GM19395 (cell line): ENCODE results near the gene DDX59.
A peak's percentile ranks its signal among the peaks of the same experiment; 100 is the strongest.

Experiments
- ATAC-seq: cut with Tn5 transposase; IDR thresholded peaks from one replicate; pipeline ENCODE4 v1.9.1; 2021; ENCODE audit warnings: mild to moderate bottlenecking, moderate library complexity; ENCODE audit not compliant: unreplicated experiment

DDX59 gene

DNA sequence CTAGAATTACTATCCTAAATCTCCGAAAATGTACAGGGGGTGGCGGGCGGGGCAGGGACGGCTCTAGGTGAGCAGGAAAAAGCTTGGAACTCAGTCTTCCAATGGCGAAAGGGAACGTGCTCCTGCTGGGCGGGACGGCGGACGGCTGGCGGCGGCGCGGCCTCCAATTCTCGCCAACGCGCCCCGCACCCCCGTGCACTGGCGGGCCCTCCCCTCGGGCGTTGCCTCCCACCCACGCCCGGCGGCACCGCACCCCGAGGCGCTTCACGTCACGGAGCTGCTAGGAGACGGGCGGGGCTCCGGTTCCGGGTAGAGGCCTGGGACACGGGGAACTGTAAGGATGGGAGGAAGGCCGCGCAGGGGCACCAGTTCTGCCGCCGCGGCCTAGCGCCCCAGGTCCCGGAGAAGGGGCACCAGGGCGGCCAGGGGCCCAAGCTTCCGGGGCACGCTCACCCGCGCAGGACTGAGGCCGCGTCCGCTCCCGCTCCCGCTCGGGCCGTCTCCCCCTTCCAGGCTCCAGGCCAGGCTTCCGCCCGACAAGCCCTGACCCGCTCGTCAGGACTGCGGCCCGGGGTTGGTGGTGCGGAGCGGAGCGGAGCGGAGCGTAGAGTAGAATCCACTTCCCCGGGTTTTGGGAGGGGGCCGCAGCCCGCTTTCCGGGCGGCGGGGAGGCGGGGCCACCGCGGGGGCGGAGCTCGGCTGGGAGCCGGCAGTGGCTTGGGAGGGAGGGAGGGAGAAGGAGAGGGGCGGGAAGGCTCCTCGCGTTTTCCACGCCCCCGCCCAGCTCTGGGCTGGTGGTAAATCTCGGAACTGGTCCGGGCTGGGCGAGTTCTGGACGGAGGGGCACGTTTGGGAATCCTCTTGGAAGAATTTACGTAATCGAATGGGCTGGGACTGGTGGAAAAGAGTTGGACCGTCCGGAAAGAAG is at the start of gene DDX59:
DDX59 (minus strand) TSS at position 594 of the 928 bp plus-strand sequence. CDS start 3,167 bp downstream, outside the sequence.
- ATAC-seq = peak; percentile 83

DNA sequence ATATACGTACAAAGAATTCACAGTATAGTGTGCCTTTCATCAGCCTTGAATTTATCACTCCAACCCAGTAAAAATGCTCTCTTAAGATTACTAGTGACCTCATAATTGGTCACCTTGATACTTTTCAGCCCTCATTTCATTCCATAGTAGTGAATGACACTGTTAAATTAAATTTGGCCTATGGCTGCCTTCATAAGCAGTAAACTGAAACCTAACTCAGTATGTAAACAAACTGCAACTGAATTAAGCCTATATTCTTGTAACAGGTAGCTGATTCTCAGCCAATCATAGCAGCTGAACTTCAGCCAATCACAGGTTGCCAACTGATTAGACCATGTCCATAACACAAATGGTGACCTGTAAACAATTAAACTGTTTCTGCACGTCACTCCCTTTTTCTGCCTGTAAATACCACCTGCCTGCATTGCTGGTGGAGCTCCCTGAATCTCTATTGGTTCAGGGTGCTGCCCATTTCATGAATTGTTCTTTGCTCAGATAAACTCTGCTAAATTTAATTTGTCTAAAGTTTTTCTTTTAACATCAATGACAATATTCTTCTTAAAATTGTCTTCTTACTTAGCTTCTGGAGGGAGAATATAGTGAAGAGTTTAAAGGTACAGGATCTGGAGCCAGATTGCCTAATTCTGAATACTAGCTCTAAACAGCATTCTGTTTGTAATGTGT is 44.9 kb upstream of the DDX59 start:
- ATAC-seq = no peak

DNA sequence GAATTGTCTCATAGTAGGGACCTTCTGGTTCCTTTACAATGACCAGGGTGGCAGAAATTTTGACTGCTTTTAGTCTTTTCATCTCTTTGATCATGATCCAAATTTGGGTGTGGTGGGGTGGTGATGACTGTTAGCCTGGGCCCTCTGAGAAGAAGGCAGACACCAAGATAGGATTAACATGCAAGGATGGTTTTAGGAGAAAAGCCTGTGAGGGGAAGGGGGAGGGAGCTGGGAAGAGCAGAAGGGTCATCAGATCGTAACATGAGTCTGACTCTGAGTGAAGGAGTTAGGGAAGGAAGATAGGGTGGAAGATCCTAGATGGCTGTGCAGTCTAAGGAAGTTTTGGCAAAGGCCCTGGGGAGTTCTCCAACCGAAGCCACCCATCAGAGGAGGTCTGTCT is 40.5 kb upstream of the DDX59 start:
- no peak for ATAC-seq

DNA sequence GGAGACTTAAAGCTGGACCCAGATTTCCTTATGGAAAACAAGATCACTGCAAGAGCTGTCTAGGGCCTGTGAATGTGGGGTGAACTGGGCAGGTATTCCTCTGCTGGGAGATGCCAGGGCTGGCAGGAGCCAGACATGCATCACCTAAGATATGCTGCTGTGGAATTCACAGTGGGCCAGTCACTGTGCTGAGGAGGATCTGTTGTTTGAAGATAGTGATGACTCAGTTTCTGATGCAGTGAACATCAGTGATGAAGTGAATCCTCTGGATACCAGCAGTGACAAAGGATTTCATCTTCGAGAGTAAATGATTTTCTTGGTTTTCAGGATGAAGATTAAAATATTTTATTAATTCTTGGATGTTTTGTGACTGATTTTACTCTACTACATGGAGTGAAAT is 39.1 kb upstream of the DDX59 start:
- no peak for ATAC-seq

DNA sequence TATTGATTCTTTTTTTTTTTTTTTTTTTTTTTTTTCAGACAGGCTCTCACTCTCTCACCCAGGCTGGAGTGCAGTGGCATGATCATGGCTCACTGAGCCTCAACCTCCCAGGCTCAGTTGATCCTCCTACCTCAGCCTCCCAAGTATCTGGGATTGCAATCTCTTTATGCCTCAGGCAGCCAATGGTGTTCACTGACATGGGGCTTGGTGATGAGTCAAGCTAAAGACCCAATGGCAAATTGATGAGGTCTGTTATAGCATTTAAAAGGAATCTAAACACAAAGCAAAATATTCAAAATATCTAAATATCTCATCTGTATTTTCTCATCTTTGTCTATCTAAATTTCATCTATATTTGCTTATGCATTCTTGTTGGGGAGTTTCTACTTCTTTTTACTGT is 38.5 kb upstream of the DDX59 start:
- ATAC-seq = no peak

DNA sequence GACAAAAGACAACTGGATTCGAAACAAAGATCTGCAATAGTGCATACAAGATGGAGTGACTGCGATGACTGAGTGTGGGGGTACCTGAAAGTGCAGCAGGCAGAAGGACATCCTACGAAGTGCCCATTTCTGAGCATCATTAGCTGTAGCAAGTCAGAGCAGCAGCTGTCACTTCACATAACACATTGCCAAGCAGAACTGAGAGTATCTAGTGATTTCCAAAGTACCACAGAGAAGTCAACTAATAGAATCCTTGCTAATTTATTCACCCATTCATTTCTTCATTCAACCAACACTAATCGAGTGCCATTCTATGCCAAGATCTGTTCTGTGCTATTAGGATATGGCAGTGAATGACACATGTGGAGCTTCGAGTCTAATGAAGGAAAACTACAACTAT is 37.4 kb upstream of the DDX59 start:
- ATAC-seq = peak; percentile 65

DNA sequence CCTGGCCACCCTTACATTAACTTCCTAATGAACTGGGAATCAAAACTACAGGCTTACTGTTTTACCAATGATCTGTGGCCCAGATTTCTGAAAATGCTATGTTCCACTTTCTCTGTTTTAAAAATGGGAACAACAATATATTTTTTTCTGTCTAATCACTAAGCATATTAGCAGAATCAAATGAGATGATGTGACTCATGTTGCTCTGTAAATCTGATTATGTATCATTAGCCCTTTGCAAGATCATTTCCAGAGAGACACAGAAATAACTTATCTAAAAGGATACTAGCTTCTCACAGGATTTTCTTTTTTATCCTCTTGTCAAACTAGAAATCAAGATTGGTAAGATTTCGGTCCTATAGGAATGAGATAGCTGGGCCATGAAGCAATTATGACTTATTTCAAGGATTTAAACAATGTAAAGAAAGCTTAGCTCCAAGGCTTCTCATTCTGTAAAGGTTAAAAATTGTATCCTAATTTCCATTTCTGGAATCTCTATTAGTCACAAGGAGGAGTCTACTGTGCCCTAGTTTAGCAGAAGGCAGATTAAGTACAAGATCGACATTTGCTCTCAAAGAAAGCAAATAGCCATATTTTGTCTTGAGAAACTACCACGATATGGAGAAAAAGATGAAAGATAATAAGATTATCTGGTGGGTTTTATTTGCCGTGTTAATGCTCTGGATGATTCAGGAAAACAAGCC is 36.6 kb upstream of the DDX59 start:
- no peak for ATAC-seq

DNA sequence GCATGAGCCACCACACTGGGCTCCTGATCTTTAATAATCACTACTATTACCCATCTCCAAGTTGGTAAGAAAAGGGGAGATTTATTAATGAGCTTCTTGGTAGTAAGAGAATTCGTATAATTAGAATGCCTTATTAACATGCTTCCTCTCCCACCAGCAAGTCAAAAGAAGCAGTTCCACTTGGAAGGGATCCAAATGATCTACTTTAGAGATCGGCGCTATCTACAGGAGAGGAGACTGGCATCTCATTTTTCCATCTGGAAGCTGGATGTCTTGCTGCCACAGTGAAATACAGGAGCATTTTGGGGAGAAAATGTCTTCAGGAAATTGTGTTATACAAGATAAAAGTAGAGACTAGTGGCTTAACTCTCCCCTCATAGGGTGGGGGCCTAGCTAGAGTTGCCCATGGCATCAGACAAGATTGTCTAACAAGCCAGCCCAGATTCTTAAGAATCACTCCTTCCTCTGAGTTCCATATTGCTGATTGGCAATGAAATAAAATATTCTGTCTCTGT is 35.3 kb upstream of the DDX59 start:
- no peak for ATAC-seq

DNA sequence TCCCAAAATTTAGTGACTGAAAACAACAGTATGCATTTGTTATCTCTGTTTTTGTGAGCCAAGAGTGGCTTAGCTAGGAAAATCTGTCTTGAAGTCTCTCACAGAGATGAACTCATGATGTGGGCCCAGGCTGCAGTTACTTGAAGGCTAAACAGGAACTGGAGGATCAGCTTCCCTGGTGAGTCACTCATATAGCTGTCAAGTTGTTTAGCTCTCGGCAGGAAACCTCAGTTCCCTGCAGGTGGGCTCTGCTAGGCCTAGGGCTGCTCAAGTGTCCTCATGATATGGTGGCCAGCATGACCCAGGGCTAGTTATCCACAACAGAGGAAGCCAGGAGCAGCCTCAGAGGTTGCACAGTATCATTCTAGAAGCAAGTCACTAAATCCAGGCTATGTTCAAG is 30.2 kb upstream of the DDX59 start:
- no peak for ATAC-seq

DNA sequence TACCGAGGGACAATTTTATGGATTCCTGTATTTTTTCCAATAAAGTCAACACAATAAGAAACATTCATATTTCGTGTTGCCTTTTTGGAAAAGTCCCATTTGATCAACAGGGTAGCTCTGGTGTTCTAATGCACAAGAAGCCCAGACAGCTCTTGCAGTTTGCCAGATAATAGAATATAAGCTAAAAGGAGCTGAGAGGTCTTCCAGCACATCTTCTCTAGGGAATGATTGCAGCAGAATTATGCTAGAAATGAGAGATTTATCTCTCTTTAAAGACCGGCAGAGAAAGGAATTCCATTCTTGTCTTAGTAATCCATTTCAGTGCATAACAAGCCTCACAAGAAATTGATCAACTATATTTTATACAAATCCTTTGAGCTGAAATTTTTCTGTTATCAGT is 25.0 kb upstream of the DDX59 start:
- no peak for ATAC-seq

DNA sequence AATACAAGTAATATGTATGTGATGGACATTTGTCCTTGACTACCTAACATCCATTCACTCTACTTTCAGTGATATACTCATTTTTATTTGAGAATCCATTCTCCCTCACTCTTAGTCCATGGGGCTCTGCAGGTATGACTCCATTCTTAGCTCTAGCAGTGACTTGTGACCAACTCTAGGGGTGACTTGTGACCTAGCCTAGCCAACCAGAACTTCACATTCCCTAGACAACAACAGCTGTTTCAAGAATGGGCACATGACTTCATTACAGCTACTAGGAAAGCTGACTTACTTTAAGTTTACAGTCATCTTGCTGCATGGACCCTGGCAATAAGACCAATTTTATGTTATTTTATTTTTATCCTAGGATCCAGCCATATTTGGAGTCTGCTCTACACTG is 23.6 kb upstream of the DDX59 start:
- ATAC-seq = no peak

DNA sequence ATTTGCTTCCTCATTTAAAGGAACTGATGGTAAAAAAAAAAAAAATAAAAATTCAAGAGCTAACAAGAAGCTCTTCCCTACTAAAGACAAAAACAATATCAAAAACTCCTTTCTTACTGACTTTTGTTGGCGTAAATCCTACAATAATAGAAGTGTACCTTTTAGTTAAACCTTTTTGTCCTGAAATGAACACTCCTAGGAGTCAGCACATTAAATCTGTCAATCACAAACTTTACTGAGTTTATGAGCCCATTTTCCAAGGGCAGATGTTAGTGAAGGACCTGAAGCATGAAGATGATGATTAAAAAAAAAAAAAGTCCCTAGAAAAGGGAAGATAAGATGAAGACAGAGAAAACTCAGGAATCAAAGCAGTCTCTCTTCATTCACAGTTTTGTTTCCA is 22.6 kb upstream of the DDX59 start:
- no peak for ATAC-seq

DNA sequence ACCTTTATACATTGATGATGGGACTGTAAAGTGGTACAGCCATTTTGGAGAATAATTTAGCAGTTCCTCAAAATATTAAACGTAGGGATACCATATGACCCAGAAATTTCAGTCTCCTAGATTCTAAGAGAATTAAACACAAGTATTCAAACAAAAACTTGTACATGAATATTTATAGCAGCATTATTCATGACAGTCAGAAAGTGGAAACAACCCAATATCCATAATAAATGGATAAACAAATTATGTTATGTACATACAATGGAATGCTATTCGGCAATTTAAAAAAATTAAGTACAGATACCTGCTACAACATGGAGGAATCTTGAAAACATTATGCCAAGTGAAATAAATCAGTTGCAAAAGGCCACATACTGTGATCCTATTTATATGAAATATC is 16.9 kb upstream of the DDX59 start:
- ATAC-seq = no peak

DNA sequence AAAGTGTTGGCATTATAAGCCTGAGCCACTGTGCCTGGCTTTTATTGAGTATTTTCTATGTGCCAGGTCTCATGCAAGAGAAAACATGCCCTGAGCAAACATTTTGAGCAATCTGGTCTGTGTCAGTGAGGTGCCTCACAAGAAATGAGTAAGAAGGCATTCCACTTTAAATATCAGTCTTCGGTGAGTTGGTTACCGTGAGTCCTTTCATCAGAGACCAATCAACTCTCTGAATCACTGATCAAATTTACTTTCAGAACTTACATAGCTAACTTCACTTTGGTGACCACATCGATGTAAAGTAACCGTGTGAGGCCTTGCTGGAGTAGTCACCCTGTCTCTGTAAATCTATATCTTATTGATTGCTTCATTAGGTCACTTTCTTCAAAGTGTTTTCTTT is 14.3 kb upstream of the DDX59 start:
- ATAC-seq = no peak

DNA sequence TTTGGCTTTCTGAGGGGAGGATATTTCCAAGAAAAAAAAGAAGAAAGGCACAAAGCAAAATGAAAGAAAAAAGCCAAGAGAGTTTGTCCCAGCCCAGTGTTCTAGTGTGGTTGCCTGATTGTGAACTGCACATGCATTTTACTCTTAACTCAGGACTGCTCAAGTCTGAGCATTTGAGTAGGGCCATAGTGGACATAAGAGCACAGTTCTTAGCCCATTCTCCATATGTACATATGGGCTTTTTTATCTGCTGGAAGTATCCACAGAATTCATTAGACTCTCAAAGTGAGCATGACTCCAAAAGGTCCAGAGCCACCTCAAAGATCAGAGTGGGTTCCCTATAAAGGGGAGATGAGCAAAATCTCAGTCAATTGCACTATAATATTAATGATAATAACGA is 13.6 kb upstream of the DDX59 start:
- ATAC-seq = no peak

DNA sequence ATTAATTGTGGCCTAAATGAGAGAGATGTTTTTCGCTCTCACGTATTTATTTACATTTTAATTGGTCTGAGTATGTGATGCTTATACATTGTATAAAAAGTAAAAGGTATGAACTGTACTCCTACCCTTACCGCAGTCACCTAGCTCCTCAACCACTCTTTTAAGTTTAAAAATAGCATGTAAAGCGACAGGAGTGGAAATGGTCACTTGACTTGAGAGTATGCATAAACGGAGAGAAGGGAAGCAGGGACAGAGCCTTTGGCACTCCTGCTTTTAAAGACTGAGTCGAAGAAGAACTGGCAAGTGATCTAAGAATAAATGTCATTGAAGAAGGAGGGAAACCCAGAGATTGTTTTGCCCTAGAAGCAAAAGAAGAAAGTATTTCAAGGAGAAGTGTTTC is 11.5 kb upstream of the DDX59 start:
- no peak for ATAC-seq

DNA sequence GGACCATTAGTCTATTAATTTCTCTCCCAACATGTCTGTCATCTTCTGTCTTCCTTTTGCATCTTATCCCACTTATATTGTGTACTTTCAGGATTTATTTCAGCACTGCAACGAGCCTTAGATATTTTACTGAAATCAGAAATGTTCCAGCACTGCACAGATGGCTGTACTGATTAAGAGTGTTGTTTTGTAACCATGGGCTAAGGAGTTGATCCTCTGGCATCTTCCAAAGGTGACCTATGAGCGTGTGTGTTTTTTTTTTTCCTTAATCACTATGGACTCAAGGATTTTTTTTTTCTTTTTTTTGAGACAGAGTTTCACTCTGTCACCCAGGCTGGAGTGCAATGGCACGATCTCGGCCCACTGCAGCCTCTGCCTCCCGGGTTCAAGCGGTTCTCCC is 7.1 kb upstream of the DDX59 start:
- ATAC-seq = no peak

DNA sequence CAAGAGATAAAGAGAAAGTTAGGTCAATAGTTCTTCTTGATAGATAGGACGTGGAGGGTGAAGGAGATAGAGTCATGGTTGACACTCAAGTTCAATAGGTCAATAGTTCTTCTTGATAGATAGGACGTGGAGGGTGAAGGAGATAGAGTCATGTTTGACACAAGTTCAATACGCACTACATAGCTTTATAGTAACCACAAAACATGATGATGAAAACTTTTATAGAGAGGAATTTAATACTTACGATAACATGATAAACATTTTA is 5.8 kb upstream of the DDX59 start:
- ATAC-seq = no peak

DNA sequence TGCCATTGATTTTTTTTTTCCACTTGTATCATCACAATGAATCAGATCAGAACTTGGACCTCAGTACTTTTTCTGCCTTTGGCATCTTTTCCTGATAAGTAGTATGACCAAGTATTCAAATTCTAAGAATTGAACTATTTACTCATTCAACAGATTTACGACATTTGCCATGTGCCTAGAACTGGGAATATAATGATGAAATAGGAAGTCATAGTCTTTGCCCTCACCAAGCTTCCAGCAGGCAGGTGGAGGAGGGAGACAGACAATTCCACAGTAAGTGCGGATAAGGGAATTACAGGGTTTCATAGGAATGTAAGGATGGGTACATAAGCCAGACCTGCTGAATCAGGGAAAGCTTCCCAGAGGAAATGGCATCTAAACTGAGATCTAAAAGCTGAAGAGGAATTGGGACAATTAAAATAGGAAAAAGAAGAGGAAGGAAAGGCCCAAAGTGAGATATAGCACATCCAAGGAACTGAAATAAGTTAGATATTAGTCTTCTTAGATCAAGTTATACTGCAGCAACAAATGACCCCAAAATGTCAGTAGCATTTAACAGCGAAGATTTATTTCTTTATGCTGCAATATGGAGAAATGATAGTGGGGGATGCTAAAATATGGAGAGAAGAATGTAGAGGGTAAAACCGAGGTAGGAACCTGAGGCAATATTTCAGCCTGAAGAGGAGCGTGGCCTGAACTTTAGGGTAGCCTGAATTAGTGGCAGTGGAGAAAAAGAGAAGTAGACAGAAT is 5.3 kb upstream of the DDX59 start:
- no peak for ATAC-seq

DNA sequence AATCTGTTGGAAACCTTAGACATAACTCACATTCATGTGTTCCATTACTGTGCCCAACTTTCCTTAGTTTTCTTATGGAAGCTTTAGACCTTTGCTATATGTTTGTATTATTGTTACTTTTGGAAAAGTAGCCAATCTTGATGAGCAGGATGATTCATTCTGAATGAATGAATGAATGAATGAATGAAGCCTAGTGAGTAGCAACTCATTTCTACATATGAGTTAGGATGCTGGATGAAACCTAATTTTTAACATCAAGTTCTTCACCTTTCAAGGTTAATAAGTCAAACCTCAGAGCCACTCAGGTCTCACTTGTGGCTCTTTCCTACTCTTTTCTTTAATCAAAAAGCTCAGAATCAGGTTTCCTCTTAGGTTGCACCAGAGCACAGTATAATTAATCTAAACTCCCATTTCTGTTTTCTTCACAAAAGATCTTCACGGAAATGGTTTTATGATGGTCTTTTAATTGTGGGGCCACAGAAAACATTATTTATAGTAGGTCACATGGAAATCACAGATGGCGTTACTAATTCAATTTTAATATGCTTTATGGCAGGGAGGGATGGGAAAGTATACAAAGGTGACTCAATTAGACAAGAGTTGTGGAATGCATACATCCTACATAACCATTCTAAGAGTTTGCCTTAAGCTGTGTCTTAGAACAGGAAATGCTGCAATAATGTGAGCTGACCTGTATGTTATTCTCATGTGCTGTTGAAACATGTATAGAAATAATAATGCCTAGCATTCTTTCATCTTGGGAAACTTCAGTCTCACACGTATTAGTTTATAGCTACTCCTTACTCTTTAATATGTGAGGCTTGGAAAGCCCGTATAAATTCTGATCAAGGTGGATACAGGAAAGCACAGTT is 4.5 kb upstream of the DDX59 start:
- no peak for ATAC-seq
